ENCODE results near the gene C2orf72. TPM values are rescaled to one million over a fixed set of nuclear protein-coding genes. Genes with fewer than 3 reads are reported as not detected.

C2orf72 gene
- total and polyA plus RNA-seq, 2 of the 13 experiments (the other 11 are each of a cell fraction or from before 2014, with no cell fraction given), result 147 to 203 TPM

DNA sequence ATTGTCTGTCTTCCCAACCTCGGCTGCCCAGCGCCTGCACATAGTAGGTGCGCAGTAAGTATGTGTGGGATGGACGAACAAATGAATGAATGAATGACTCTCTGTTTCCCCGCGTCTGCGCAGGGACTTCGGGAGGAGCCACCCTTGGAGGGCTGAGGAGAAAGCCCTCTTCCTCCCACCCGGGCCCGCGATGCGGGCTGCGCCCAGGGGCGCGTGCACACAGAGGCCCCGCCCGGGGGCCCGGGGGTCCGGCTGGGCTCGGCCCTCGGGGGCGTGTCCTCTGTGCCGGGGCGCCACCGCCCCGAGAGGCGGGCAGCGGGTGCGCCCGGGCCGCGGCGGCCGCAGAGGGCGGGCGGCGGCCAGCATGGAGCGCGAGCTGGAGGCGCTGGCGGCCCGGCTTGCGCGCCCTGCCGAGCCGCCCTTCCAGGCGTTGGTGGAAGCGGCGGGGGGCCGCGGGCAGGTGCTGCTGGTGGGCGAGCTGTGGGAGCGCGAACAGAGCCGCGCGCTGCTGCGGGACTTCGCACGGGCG lies at the start of gene C2orf72 (continued):
- TF ChIP-seq, protein P1, sequence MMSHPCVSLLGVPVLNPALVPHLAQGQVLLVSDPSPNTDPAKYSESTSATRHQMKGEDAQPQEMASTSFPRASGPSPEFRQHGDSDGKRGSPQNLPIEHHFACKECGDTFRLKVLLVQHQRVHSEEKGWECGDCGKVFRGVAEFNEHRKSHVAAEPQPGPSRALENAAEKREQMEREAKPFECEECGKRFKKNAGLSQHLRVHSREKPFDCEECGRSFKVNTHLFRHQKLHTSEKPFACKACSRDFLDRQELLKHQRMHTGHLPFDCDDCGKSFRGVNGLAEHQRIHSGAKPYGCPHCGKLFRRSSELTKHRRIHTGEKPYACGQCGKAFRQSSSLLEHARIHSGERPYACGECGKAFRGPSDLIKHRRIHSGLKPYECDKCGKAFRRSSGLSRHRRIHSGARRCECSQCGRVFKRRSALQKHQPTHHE (CRISPR knock-in tag; IDR thresholded peaks at IDR 0.05; ENCODE audit: borderline replicate concordance), result no peak
- TF ChIP-seq HOXA9 (CRISPR knock-in tag; IDR thresholded peaks at IDR 0.05; ENCODE audit: borderline replicate concordance), result 0 out of 2 replicates have a peak, but pooled peaks have one; percentile 45
- TF ChIP-seq SMAD3 (CRISPR knock-in tag; IDR thresholded peaks at IDR 0.05), result no peak
- TF ChIP-seq, protein P2, sequence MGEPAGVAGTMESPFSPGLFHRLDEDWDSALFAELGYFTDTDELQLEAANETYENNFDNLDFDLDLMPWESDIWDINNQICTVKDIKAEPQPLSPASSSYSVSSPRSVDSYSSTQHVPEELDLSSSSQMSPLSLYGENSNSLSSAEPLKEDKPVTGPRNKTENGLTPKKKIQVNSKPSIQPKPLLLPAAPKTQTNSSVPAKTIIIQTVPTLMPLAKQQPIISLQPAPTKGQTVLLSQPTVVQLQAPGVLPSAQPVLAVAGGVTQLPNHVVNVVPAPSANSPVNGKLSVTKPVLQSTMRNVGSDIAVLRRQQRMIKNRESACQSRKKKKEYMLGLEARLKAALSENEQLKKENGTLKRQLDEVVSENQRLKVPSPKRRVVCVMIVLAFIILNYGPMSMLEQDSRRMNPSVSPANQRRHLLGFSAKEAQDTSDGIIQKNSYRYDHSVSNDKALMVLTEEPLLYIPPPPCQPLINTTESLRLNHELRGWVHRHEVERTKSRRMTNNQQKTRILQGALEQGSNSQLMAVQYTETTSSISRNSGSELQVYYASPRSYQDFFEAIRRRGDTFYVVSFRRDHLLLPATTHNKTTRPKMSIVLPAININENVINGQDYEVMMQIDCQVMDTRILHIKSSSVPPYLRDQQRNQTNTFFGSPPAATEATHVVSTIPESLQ (CRISPR knock-in tag; conservative IDR thresholded peaks at IDR 0.05), result no peak
- no peak for TF ChIP-seq PPARG (CRISPR knock-in tag; conservative IDR thresholded peaks at IDR 0.05)
- TF ChIP-seq MTF2 (CRISPR knock-in tag; IDR thresholded peaks at IDR 0.05; ENCODE audit: borderline replicate concordance), result no peak
- no peak; the same call in 1 of the 2 replicates for TF ChIP-seq RXRB (CRISPR knock-in tag; IDR thresholded peaks at IDR 0.05; ENCODE audit: borderline replicate concordance)
- TF ChIP-seq ZNF343 (CRISPR knock-in tag; IDR thresholded peaks at IDR 0.05), result no peak
- TF ChIP-seq FOSL1 (CRISPR knock-in tag; IDR thresholded peaks at IDR 0.05; ENCODE audit: borderline replicate concordance), result no peak
- TF ChIP-seq ZNF672 (CRISPR knock-in tag; IDR thresholded peaks at IDR 0.05), result peak; percentile 43; the same call in 1 of the 2 replicates
- TF ChIP-seq ZNF281 (CRISPR knock-in tag; IDR thresholded peaks at IDR 0.05; ENCODE audit: borderline replicate concordance), result no peak
- no peak for TF ChIP-seq TBX3 (IDR thresholded peaks at IDR 0.05; ENCODE audit: borderline replicate concordance)
- TF ChIP-seq ZNF768 (CRISPR knock-in tag; IDR thresholded peaks at IDR 0.05), result no peak; the same call in 1 of the 2 replicates
- TF ChIP-seq, protein P3, sequence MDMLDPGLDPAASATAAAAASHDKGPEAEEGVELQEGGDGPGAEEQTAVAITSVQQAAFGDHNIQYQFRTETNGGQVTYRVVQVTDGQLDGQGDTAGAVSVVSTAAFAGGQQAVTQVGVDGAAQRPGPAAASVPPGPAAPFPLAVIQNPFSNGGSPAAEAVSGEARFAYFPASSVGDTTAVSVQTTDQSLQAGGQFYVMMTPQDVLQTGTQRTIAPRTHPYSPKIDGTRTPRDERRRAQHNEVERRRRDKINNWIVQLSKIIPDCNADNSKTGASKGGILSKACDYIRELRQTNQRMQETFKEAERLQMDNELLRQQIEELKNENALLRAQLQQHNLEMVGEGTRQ (IDR thresholded peaks at IDR 0.05; ENCODE audit: low read depth, low read length), result no peak
- TF ChIP-seq, protein P3 (CRISPR knock-in tag; IDR thresholded peaks at IDR 0.05; ENCODE audit: borderline replicate concordance), result no peak
- TF ChIP-seq ZFP36 (IDR thresholded peaks at IDR 0.05; ENCODE audit: borderline replicate concordance, low read depth, low read length, partially characterized antibody), result no peak
- TF ChIP-seq ZKSCAN1 (IDR thresholded peaks at IDR 0.05; ENCODE audit: low read length), result peak; percentile 99
- TF ChIP-seq SNRNP70 (IDR thresholded peaks at IDR 0.05; ENCODE audit: low read depth, low read length), result no peak
- no peak for TF ChIP-seq CBFB (CRISPR knock-in tag; IDR thresholded peaks at IDR 0.05)
- TF ChIP-seq TARDBP (CRISPR knock-in tag; IDR thresholded peaks at IDR 0.05), result no peak
- TF ChIP-seq KDM5A (IDR thresholded peaks at IDR 0.05; ENCODE audit: borderline replicate concordance, low read length), result no peak; the same call in 1 of the 2 replicates
- TF ChIP-seq ZNF207 (IDR thresholded peaks at IDR 0.05; ENCODE audit: borderline replicate concordance), result no peak
- peak; percentile 57 for TF ChIP-seq HNRNPLL (IDR thresholded peaks at IDR 0.05; ENCODE audit: low read depth, low read length, poor library complexity, severe bottlenecking)

Data from HepG2 (cell line).